ENCODE results near the gene C1QL2.
A peak's percentile ranks its signal among the peaks of the same experiment; 100 is the strongest.

The C1QL2 gene

DNA sequence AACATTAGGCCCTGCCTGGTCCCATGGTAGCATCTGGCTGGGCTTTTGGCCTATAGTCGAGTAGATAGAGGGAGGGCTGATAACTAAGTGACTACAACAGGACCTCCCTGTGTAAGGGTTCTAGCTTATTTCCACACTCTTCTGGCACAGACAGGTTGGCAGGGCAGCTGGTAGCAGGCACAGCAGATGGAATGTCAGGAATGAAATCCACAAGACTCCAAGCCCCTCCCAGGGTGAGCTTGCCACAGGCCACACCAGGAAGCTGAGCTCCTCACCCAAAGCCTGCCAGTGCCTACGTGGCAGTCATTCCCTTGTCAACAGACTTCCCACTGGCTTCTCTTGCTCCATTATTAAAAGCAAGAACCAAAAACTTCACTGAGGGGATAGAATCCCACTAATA lies 20.7 kb upstream of the C1QL2 start:
- no peak for DNase-seq (ENCODE audit: low spot score)

DNA sequence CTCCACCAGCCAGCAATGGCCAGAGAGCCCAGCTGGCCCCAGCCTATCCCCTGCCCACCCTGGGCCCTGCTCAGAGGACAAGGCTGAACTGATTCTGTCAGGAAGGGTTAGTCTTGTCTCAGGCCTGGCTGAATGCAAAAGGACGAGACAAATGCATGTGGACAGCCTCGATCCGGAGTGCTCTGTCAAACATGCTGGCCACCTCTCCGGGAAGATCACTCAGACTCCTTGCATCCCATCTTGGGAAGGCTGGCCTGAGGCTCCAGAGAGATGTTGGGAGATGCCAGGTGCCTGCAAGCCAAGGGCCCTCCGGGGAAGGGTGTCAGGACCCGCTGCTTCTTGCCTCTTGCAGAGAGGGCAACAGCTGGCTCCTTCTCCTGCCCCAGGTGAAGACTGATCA lies 20.2 kb upstream of the C1QL2 start:
- DNase-seq (ENCODE audit: low spot score) = no peak

DNA sequence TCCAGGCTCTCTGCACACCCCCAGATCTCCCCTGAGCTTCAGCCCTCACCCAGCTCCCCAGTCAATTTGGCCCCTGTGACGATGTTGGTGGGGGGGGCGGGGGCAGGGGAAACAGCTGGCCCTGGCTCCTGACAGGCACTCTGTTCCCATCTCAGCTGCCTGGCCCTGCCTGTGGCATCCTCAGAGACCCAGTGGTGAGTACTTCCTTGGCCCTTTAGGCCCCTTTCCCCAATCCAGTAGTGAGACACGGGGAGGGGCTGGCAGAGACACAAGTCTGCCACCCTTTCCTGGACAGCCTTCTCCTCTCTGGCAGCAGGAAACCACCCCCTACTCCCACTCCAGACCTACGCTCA lies 19.3 kb upstream of the C1QL2 start:
- DNase-seq (ENCODE audit: low spot score) = no peak

DNA sequence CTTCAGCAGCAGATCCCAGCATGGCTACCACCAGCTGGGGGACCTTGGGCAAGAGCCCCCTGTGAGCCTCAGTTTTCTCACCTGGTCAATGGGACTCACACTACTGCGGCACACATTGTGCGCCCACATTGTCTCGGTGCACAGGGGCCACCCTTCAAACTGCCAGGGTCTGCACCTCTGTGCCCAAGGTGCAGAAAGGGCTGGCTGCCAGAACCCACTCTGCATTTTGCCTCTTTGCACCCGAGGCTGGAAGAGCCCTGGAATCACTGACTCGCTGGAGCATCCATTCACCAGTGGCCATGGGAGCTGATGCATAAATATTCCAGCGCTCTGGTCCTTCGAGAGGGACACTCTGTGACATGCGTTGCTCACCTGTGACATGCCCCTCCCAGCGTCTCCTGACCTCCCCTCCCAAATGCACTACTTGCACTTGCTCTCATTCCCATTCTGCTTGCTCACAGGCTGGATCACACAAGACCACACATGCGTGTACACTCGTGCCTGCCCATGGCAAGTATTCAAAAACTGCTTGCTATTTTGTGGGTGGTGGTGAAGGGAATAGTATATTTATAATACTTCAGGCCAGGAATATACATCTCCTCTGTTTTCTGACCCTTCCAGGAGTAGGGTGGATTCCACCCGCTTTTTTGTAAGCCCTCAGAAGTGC lies 18.8 kb upstream of the C1QL2 start:
- no peak for DNase-seq (ENCODE audit: low spot score)

DNA sequence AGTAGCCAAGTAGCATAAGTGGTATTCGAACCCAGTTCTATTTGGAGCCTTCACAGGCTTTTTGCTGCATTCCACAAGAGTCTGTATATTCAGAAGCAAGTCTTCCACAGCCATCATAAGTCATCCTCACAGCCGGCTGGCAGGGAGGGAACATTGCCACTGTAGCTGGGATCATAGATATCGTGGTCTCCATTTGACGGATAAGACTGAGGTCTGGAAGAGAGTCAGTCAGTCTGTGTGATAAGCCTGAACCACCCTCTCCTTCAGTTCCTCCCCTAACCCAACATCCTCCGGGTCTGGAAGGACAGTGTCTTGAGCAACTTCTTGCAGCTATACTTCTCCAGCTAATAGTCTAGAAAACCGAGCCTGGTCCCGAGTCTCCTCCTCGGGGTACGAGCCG lies 17.0 kb upstream of the C1QL2 start:
- no peak for DNase-seq (ENCODE audit: low spot score)

DNA sequence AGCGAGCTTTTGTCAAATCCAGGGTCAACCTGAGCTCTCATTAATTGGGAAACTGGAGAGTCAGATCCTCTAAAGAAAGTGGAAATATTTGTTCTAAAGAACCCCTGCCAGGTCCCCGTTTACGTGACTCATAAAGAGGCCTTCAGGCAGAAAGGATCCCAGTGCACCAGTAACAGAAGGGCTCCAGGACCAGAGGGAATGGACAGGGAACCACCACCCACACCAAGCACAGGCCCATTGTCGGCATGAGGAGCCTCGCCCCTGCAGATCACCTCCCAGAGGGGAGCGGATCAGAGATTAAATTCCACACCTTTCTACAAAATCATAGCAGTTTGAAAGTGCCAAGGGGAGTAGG lies 16.4 kb upstream of the C1QL2 start:
- DNase-seq (ENCODE audit: low spot score) = no peak

DNA sequence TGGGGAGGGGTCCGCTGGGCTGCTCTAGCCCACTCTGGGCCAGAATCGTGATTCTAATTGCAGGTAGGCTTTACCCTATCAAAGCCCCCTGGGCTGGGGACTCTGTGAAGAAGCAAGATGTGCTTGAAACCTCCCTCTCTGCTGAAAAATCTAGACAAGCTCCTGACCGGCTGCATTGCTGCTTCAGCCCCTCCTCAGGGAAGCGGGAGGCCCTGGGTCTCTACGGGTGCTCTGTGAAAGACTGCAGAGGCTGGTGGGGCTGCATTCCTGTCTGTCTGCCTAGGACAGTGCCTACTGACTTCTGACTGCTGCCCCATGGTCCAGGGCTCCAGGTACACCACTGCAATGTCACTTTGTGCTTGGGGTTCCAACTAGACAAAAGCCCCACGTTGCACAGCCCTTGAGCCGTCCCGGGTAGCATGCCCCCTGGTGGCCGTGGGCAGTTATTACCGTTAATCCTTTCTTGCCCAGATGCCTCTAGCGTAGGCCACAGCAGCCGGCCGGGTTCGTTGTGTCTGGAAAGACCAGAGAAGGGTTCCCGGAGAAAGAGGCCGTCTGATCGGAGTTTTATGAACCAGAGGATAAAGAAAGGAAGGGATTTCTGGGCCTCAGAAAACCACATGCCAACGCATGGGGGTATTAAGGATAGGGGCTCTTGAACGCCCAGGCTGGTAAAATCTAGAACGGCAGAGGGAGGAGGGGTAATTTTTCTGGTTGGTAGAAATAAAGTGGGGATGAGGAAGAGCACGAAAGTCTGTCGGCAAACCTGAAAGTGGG lies 15.9 kb upstream of the C1QL2 start:
- peak; percentile 70 for DNase-seq (ENCODE audit: low spot score)

DNA sequence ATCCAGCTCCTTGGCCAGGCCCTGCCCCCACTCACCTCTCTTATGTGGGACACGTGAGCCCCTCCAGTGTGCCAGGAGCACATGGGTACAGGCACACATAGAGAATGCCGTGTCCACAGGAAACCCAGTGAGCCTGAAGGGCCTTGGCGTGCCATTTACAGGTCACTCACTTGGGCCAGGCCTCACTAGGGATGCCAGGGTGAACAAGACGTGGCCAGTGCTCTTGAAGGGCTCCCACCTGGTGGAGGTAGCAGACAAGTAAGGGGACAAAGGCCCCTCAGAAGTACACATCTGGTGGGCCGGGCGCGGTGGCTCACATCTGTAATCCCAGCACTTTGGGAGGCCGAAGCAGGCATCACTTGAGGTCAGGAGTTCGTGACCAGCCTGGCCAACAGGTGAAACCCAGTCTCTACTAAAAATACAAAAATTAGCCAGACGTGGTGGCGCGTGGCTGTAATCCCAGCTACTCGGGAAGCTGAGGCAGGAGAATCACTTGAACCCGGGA lies 15.1 kb upstream of the C1QL2 start:
- DNase-seq (ENCODE audit: low spot score) = no peak

DNA sequence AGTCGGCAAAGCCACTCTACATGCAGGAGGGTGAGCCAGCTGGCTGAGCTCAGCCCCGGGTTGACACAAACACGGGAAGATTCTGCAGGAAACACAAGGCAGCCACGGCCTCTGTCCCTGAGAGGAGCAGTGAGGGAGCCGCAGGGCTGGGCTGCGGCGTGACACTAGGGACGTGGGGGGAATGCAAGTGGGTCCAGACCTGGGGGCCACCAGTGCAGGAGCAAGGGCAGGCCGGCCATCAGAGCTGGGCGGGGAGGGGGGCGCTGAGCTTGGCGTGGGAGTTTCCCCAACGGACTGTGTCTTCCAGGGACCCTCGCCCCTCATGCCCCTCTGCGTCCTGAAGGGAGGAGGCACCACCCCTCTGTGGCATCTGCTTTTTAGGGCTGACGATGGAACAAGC lies 12.0 kb upstream of the C1QL2 start:
- no peak for DNase-seq (ENCODE audit: low spot score)

DNA sequence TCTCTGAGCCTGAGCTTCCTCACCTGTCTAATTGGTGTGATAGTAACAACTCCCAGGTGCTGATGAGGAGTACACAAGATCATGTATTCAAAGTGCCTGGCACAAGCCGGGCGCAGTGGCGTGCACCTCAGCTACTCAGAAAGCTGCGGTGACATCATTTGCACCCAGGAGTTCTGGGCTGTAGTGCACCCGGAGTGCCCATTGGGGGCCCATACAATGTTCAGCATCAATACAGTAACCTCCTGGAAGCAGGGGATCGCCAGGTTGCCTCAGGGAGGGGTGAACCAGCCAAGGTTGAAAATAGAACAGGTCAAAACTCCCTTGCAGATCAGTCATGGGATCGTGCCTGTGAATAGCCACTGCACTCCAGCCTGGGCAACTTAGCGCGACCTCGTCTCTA lies 11.2 kb upstream of the C1QL2 start:
- no peak for DNase-seq (ENCODE audit: low spot score)

DNA sequence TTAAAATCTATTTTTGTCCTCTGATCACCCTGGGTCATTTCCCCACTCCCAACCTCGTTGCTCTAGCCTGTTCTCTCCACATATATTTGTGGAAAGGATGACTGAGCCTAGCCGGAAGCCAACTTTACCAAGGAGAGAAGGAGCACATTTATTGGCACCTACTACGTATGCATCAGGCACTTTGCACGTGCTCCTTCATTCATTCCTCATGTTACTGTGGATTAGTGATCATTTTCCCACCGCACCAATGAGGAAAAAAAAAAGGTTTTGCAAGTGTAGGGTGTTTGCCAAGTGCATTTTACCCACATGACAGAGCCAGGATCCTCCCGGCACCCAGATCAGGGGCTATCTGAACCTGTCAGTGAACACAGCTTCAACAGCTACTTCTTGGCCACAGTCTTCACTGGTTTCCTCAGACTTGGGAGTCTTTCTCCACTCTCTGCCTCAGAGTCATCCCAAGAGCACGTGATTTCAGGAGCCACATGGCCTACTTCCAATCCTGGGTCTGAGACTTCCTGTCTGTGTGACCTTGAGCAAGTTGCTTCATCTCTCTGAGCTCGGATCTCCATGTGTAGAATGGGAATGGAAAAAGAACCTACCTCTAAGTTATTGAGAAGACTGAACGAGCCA lies 1.9 kb upstream of the C1QL2 start:
- no peak for DNase-seq (ENCODE audit: low spot score)

DNA sequence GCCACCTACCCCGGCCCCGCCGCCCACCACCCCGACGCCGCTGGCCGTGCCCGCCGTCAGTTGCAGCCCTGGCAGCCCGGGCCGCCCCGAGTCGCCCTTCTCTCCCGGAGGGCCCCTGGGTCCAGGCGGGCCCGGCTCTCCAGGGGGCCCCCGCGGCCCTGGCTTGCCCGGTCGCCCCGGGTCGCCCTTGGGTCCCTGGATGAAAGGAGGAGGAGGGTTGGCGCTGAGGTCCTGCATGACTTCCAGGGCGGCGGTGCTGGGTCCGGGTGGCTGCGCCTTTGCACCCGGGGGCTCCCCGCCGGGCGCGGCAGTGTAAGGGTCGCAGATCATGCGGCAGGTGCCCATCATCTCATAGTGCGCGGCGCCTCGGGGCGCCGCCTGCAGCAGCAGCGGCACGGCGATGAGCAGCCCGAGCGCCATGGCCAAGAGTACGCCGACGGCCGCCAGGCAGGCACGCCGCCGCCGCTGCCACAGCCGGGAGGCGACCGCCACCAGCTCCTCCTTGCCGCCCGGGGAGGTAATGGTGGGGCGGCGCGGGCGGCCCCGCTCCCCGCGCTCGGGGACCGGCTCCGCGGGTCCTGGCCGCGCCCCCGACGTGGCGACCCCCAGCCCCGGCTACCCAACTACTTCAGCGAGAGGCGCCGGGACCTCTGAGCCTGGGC lies 570 bp downstream of the C1QL2 start:
- DNase-seq (ENCODE audit: low spot score) = no peak

DNA sequence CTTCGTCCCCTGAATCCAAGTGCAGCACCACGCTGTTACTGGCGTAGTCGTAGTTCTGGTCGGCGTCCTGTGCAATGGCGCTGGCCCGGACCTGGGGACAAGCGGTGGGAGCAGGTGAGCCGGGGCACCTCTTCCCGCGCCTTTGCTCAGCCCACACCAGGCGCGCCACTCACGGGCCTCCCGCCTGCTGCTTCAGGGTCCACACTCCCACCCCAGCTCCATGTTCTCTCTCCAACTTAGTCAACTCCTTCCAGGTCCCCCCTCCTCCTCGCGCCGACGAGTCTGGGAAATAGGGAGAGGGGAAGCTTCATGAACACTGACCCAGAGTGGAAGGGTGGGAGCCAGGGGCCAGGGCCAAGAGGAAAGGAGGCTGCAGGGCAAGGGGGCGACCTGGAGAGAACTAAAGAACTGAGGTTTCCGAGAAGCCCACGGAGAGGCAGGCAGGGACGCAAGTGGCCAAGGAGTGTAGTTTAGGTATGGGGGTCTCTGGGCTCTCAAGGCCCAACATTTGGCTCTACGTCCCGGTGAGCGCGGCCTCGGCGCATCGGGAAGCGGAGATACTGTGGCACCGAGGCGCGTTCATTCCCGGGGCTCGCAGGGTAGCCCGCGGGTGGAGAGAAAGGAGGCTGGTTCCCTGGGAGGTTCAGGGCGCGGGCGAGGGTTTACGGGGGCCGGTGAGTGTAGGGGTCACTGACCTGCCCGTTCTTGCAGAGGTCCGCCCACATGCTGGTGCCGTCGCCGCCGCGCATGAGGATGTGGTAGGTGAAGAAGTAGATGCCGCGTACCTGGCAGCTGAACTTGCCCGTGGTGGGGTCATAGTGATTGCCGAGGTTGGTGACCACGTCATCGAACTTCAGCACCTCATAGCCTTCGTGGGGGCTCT lies 1.4 kb downstream of the C1QL2 start:
- DNase-seq (ENCODE audit: low spot score) = peak; percentile 54

DNA sequence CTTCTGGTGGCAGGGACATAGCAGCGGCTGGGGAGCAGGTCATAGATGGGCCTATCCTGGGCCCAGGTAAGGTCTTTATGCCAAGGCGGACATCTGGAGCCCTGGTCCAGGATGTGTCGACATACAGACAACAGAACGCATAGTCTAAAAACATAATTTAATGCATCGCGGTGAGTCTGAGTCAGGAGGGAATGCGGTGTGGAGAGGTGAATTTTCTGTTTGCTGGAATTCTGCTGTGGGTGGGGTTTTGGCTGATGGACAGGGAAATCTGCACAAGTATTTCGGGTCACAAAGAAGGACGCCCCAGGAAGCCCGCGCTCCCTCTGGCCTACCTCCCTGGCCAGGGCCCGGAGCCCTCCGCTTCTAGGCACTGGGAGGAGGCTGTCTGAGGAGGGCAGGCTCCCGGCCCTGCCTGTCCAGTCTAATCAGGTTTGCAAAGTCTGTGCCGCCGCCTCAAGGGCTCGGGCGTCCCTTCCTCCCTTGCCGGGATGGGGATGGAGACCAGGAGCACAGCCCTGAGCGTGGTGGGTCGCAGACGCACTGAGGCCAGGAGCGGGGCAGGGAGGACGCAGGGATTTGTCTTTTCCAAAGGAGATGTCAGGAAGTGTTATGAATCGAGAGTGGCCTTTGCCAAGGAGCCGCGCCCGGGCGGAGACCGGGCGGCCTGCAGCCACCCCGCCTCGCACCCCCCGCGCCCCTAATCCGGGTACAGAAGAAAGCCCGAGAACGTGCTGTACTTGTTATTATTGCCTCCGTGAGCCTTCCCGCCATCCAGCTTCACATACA lies 2.3 kb downstream of the C1QL2 start:
- peak; percentile 71 for DNase-seq (ENCODE audit: low spot score)

DNA sequence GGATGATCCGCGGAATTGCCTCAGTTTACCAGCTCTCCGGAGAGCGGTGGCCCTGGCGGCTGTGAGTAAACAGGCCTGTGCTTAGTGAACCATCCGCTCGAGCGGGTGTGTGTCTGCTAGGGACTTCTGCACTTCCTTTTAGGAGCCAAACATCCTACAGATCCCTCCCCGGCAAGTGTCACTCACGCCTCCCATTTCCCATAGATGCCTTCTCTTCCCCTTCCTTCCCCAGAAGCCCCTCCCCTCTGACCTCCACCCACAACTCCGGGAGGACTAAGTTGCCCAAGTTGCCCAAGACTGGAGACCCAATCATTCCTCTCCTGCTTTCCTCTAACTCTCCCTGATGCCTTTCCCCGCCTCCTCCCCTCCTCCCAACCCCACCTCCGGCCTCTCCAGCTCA lies 2.9 kb downstream of the C1QL2 start:
- DNase-seq (ENCODE audit: low spot score) = peak; percentile 75

DNA sequence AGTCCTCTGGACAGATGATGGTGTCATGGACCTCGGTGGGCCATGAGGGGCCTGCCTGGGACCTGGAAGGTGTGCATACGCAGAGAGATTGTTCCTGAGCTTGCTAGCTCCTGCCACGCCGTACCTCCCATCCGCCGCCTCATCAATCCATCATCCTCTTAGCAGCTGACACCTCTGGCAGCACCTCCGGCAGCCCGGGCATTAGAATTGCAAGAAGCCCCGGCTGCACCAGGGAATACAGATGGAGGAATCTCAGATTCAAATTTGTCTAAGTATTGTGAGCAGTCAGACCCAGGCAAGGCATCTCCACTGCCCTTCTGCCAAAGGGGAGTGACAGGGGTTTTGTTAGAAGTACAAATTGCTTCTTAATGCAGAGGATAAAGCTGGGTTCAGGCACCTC lies 4.5 kb downstream of the C1QL2 start:
- no peak for DNase-seq (ENCODE audit: low spot score)

DNA sequence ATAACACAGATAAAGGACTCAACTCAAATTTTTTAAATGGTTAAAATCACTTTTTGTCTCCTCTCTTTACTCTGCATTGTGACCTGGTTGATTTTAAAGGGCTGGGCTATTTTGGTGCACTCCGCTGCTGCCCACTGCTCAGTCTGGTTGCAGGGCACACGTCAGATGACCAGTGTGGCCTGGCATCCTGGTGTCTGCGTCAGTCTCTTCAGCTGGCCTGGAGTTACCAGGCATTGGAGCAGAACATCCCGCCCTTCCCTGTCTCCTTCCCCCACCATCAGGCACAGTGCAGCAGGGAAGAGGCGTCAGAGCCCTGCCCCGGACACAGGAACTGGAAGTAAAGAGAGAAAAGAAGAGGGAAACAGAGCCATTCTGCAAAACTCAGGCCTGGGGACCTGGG lies 8.9 kb downstream of the C1QL2 start:
- DNase-seq (ENCODE audit: low spot score) = no peak

DNA sequence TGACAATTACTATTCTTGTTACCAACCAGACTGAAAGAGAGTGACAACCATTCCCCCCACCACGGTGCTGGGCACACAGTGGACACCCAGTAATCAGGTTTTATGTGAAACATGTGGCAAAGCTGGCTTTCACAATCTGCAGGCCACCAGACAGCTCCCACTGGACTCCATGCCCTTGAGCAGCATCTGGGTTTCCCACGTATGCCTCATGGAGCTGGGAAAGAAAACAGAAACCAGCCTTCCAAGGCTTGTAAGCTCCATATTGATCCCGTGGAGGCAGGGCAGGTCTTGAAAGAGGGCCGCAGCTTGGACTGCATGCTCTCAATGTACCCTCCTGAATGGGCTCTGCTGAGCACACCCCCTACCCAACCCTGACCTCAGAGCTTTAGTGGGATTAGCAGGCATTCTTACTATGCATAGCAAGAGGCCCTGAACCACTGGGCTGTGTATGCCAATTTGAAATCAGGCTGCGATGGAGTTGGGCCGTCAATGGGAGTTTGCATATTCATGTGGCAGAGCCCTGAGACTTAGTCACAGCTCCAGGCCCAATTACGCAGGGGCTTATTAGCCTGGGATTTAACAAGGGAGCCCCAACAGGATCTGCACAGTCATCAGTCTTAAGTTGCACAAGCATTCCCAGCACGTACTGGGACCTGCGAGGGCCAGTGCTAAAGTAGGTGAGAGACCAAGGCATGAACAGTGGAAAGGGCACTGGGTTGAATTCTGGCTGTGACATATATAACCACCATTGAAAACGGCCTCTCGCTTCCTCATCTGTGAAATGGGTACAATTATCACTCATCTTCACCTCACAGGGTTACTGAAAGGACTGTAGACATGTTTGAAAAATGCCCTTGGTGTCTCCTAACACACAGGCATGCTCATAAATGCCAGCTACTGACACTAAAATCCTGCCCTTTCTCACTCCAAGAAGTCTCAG lies 10.5 kb downstream of the C1QL2 start:
- DNase-seq (ENCODE audit: low spot score) = peak; percentile 64

DNA sequence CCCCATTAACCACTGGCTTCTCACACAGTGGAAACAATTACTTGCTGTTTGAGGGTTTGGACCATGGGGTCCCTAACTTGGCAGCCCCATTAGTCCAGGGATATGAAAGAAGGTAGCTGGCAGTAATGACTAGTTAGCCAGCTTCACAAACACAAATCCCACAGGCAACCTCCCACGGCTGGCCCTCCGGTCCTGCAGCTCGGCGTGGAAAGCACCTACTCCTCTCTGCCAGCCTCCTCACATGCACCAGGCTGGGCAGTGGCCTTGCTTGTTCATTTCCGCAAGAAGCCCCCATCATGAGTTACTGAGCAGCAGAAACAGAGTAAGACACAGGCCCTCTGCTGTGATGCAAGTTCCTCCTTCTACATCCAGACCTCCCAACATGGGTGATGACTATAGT lies 13.7 kb downstream of the C1QL2 start:
- DNase-seq (ENCODE audit: low spot score) = no peak

DNA sequence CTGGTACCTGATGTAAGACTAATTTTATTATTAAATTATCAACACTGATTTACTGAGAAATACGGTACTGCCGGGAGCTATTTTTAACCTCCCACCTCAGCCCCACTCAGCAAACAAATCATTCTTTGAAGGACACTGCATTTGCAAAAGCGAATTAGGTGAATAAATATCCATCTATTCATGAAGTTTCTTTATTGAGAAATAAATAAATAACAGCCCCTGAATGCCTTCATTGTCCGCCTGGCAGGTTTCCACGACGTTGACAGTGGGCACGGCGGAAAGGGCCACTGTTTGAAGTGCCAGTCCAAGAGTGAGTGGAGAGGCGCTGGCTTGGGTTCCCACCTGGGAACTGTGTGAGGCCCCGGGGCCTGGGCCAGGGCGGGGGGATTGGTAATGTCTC lies 15.7 kb downstream of the C1QL2 start:
- no peak for DNase-seq (ENCODE audit: low spot score)
